GM12892 (cell line): Measurements from ENCODE around the gene SHANK2.

Source experiments
- POLR2A ChIP-seq: IDR thresholded peaks from 2 replicates; pipeline ENCODE4 v1.6.1; 2011; ENCODE audit warnings: low read depth, low read length, control low read depth
- POLR2AphosphoS5 ChIP-seq: IDR thresholded peaks from 2 replicates; pipeline ENCODE4 v1.6.1; 2011; ENCODE audit warnings: low read depth, low read length, control low read depth
- TAF1 ChIP-seq: IDR thresholded peaks from 2 replicates; pipeline ENCODE4 v1.6.1; 2011; ENCODE audit warnings: low read depth, mild to moderate bottlenecking, control low read depth, low read length, borderline replicate concordance

- TF ChIP-seq POLR2AphosphoS5: no peak
- TF ChIP-seq POLR2A: no peak
- TF ChIP-seq TAF1: no peak
Observed at GRCh38 chr11:71207563-71207962, 44.8 kb downstream of the SHANK2 start.
